IPS-NIHi7 (cell line): ENCODE results near the gene ATP1A2.
A peak's percentile ranks its signal among the peaks of the same experiment; 100 is the strongest.
"Not testable (repeated sequence)": the region's sequence is repeated elsewhere in the genome, so short reads cannot be mapped to it uniquely, and the experiment has no call there.

Experiments used
- DNase-seq: peaks from one replicate; pipeline ENCODE4 v3.0.0; 2012; ENCODE audit warnings: mixed read lengths; ENCODE audit errors: extremely low spot score

The ATP1A2 gene

GRCh38 chr1:160101037-160101716 lies 14.4 kb upstream of the ATP1A2 start:
- DNase-seq = peak; percentile 87

GRCh38 chr1:160101717-160102522 lies 13.6 kb upstream of the ATP1A2 start:
- DNase-seq = no peak

GRCh38 chr1:160103658-160104408 lies 11.7 kb upstream of the ATP1A2 start:
- DNase-seq = no peak

- DNase-seq = no peak
These were observed 11.1 kb upstream of the ATP1A2 start for GRCh38 chr1:160104486-160104885.

GRCh38 chr1:160105155-160105554 lies 10.4 kb upstream of the ATP1A2 start:
- DNase-seq = no peak

GRCh38 chr1:160107512-160107911 lies 8.0 kb upstream of the ATP1A2 start:
- no peak for DNase-seq

- peak; percentile 70 for DNase-seq
These were observed 6.5 kb upstream of the ATP1A2 start for GRCh38 chr1:160108888-160109662.

- no peak for DNase-seq
These were observed 5.9 kb upstream of the ATP1A2 start for GRCh38 chr1:160109686-160110085.

- DNase-seq = not testable (repeated sequence)
These were observed 4.1 kb upstream of the ATP1A2 start for GRCh38 chr1:160111462-160111861.

GRCh38 chr1:160112357-160112756 lies 3.2 kb upstream of the ATP1A2 start:
- DNase-seq = no peak

- DNase-seq = no peak
These were observed 2.2 kb upstream of the ATP1A2 start for GRCh38 chr1:160113407-160113806.

- DNase-seq = peak; percentile 48
These were observed 1.5 kb upstream of the ATP1A2 start for GRCh38 chr1:160114085-160114484.

GRCh38 chr1:160116283-160117147 lies 956 bp downstream of the ATP1A2 start:
- DNase-seq = no peak

GRCh38 chr1:160117300-160117699 lies 1.7 kb downstream of the ATP1A2 start:
- no peak for DNase-seq

GRCh38 chr1:160117709-160118183 lies 2.2 kb downstream of the ATP1A2 start:
- peak; percentile 53 for DNase-seq

GRCh38 chr1:160118928-160119327 lies 3.4 kb downstream of the ATP1A2 start:
- no peak for DNase-seq

GRCh38 chr1:160120797-160121196 lies 5.2 kb downstream of the ATP1A2 start:
- DNase-seq = no peak

GRCh38 chr1:160121388-160121787 lies 5.8 kb downstream of the ATP1A2 start:
- DNase-seq = no peak

GRCh38 chr1:160122978-160123495 lies 7.5 kb downstream of the ATP1A2 start:
- DNase-seq = no peak

GRCh38 chr1:160123726-160124125 lies 8.2 kb downstream of the ATP1A2 start:
- no peak for DNase-seq
